ENCODE data around the gene GABBR1. TPM values are rescaled to one million over a fixed set of nuclear protein-coding genes. Genes with fewer than 3 reads are reported as not detected.

The GABBR1 gene
- total RNA-seq, 1 donor from 2014 or later, result 6.3 TPM

- no peak overlapping the region for H3K4me3 ChIP-seq (ENCODE audit: low read depth, low read length)
- FAIRE-seq (no peak), DNase-seq (ENCODE audit: low read depth) (no peak)
- no peaks in the 10 kb centered on the region for H3K27me3 ChIP-seq (ENCODE audit: control insufficient read depth, insufficient read depth, low read length)
- H3K36me3 ChIP-seq (ENCODE audit: control insufficient read depth, insufficient read depth, low read length), result no peaks in the 10 kb centered on the region
- no peak for TF ChIP-seq CTCF (IDR thresholded peaks at IDR 0.05; ENCODE audit: insufficient read depth, low read length, severe bottlenecking)
Observed at GRCh38 chr6:29637247-29637646, 4.3 kb upstream of the GABBR1 start.

- Histone ChIP-seq H3K27me3 (ENCODE audit: control insufficient read depth, insufficient read depth, low read length) (no peaks in the 10 kb centered on the region), H3K36me3 (ENCODE audit: control insufficient read depth, insufficient read depth, low read length) (no peaks in the 10 kb centered on the region), H3K4me3 (ENCODE audit: low read depth, low read length) (peak overlapping the region; percentile 69)
- TF ChIP-seq CTCF (IDR thresholded peaks at IDR 0.05; ENCODE audit: insufficient read depth, low read length, severe bottlenecking), result no peak
- FAIRE-seq (no peak), DNase-seq (ENCODE audit: low read depth) (no peak)
Observed at GRCh38 chr6:29633534-29633905, 537 bp upstream of the GABBR1 start.

DNA sequence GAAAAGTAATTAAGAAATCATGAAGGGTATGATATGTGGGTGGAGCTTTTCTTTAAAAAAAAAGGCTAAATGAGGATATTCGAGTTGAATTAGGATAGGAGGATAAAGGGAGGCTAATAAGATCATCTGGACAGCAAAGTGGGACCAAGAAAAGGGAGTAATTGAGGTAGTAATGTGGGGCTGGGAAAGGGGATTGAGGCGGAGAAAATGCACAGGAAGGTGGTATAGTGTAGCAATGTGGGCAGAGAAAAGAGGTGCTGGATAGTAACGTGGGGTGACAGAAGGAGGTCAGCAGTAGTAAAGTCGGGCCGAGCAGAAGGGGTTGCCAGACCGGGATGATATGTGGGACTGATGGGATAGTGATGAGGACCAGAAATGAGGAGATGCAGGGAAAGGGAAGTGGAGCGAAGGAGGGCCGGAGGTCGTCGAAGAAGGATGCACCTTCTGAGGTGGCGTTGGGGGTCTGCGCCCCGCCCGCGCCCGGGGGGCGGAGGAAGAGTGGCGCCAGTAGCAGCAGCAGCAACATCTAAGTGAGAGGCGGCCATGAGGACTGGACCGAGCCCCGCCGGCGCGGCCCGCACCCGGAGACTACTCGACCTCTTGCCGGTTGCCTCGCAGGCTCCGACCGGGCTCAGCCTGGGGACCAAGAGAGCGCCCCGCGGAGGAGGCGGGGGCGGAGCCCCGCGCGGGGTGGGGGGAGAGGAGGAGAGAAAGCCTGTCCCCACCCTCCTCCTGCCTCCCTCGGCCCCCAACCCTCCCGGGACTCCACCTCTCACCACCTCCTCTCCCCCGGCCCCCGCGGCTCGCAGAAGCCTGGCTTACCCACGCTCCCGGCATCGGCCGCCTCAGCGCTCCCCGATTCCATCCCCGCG is 887 bp downstream of the GABBR1 start:
- no peak for FAIRE-seq
- peak overlapping the region; percentile 69 for H3K4me3 ChIP-seq (ENCODE audit: low read depth, low read length)
- TF ChIP-seq CTCF (IDR thresholded peaks at IDR 0.05; ENCODE audit: insufficient read depth, low read length, severe bottlenecking), result no peak
- no peak for DNase-seq (ENCODE audit: low read depth)
- no peaks in the 10 kb centered on the region for H3K27me3 ChIP-seq (ENCODE audit: control insufficient read depth, insufficient read depth, low read length)
- no peaks in the 10 kb centered on the region for H3K36me3 ChIP-seq (ENCODE audit: control insufficient read depth, insufficient read depth, low read length)

DNA sequence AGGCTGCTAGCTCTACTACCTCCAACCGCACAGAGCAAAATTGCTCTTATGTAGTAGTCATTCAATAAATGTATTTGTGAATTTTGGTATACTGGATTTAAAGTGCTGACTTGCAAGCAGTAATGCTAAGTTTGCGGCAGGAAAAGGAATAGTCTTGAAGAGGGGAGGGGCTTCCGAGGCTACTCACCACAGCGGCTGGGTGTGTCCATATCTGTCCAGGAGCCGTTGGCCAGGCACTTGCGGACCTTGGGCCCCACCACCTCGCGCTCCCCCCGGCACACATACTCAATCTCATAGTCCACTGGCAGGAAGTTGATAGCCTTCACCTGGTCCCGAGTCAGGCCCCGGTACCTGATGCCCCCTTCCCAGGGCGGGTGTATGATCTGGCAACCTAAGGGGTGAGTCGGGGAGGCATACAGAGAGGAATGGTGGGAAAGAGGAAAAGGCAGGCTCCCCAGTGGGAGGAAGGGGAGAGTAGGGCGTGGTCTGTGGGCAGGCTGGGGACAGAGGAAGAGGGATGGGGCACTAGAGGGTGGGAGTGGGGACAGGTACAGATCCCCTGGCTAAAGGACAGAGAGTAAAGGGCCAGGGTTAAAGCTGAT is 1.7 kb downstream of the GABBR1 start:
- no peak overlapping the region for H3K4me3 ChIP-seq (ENCODE audit: low read depth, low read length)

DNA sequence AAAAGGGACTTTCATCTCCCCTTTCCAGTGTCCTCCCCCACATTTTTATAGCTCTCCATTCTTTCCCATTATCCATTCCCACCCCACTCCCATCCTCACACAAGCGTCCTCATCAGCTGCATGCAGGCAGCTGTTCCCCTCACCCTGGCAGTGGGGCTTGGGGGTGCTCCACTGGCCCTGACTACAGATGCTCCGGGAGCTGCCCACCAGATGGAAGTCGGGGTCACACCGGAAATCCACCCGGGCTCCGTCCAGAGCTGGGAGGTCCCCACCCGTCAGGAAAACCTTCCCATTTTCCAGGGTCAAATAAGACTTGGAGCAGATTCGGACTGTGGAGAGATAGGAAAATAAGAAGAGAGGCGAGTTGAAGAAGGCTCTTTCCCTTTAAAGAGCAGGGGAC is 2.7 kb downstream of the GABBR1 start:
- FAIRE-seq (no peak), DNase-seq (ENCODE audit: low read depth) (no peak)
- no peak for TF ChIP-seq CTCF (IDR thresholded peaks at IDR 0.05; ENCODE audit: insufficient read depth, low read length, severe bottlenecking)
- no peaks in the 10 kb centered on the region for H3K27me3 ChIP-seq (ENCODE audit: control insufficient read depth, insufficient read depth, low read length)
- H3K4me3 ChIP-seq (ENCODE audit: low read depth, low read length), result no peak overlapping the region
- H3K36me3 ChIP-seq (ENCODE audit: control insufficient read depth, insufficient read depth, low read length), result no peaks in the 10 kb centered on the region

More for the DNA sequence above, 1.7 kb downstream of the GABBR1 start:
- Histone ChIP-seq H3K36me3 (ENCODE audit: control insufficient read depth, insufficient read depth, low read length) (no peaks in the 10 kb centered on the region), H3K27me3 (ENCODE audit: control insufficient read depth, insufficient read depth, low read length) (no peaks in the 10 kb centered on the region)
- TF ChIP-seq CTCF (IDR thresholded peaks at IDR 0.05; ENCODE audit: insufficient read depth, low read length, severe bottlenecking), result no peak
- no peak for FAIRE-seq
- no peak for DNase-seq (ENCODE audit: low read depth)
